K562 (cell line): Measurements from ENCODE around the gene MMP19. TPM values are rescaled to one million over a fixed set of nuclear protein-coding genes. Genes with fewer than 3 reads are reported as not detected.

Source experiments
- GABPA ChIP-seq: fragments of 200-800 bp; sonication (Bioruptor generic); conservative IDR thresholded peaks from 2 replicates; pipeline ENCODE4 v1.6.1; 2016; ENCODE audit warnings: low read depth, missing genetic modification characterization, missing compliant biosample characterization
- MCM7 ChIP-seq, 2 experiments: fragments of 450-650 bp; IDR thresholded peaks; 2 replicates each; pipeline ENCODE4 v1.6.1; 2016 to 2018
- MGA ChIP-seq: fragments of 450-650 bp; IDR thresholded peaks from 2 replicates; pipeline ENCODE4 v1.6.1; 2016; ENCODE audit warnings: mild to moderate bottlenecking, moderate library complexity
- POLR2G ChIP-seq: fragments of 200-400 bp; formaldehyde crosslinking; IDR thresholded peaks from 2 replicates; pipeline ENCODE4 v1.6.1; 2017; ENCODE audit warnings: low read depth, mild to moderate bottlenecking, antibody characterized with exemption, low read length, moderate library complexity
- RBM14 ChIP-seq: fragments of 200-400 bp; formaldehyde crosslinking; IDR thresholded peaks from 2 replicates; pipeline ENCODE4 v1.6.1; 2018; ENCODE audit warnings: low read depth, mild to moderate bottlenecking, low read length, moderate library complexity, borderline replicate concordance; ENCODE audit not compliant: insufficient read depth
- STAT5B ChIP-seq: fragments of 250-450 bp; sonication (Bioruptor Pico); IDR thresholded peaks from 2 replicates; pipeline ENCODE4 v1.8.0; 2021; ENCODE audit warnings: mild to moderate bottlenecking, inconsistent platforms
- ZMIZ1 ChIP-seq, 2 experiments: fragments of 150-350 bp in 1 of 2; IDR thresholded peaks; 2 replicates each; pipeline ENCODE4 v1.6.1; 2012 to 2016; ENCODE audit warnings: low read depth in 2 of 2, low read length in 2 of 2, mild to moderate bottlenecking in 1 of 2, moderate library complexity in 1 of 2
- ZNF184 ChIP-seq: sonication (generic); formaldehyde crosslinking; IDR thresholded peaks from 2 replicates; pipeline ENCODE4 v1.5.0; 2020; ENCODE audit warnings: missing genetic modification reagents
- ZNF212 ChIP-seq: fragments of 450-650 bp; formaldehyde crosslinking; IDR thresholded peaks from 2 replicates; pipeline ENCODE4 v1.4.0; 2020; ENCODE audit warnings: mild to moderate bottlenecking
- ZNF75A ChIP-seq: fragments of 450-650 bp; formaldehyde crosslinking; IDR thresholded peaks from 2 replicates; pipeline ENCODE4 v1.4.0; 2020; ENCODE audit warnings: mild to moderate bottlenecking
- polyA plus RNA-seq, 8 experiments: library from polyadenylated mRNA; depleted of rRNA in 4 of 8; stranded (reverse) in 5 of 8; unstranded in 3 of 8; fragments of >200 nt; fragmentation: Nextera tagmentation in 2 of 8; fragmentation: Illumina TruSeq in 1 of 8; extraction: Ambion mirVana in 2 of 8; extraction: Trizol in 1 of 8; gene quantifications; 2 replicates each; pipeline versions ENCODE4 v1.2.1 to v1.2.3, GENCODE V29; 2011 to 2014; ENCODE audit warnings: inconsistent platforms in 1 of 8, missing spikeins in 1 of 8
- total RNA-seq, 7 experiments: library from RNA; depleted of rRNA in 6 of 7; stranded (reverse); fragments of >200 nt in 6 of 7; fragmentation: Illumina TruSeq in 2 of 7; extraction: Trizol in 2 of 7; gene quantifications; 2 replicates each; pipeline versions ENCODE4 v1.2.1 to v1.2.3, GENCODE V29; 2011 to 2021; ENCODE audit warnings: low replicate concordance in 1 of 7

MMP19 gene
- total and polyA plus RNA-seq, 9 of the 15 experiments (the other 6 are each of a cell fraction or from before 2014, with no cell fraction given), result 0.14 to 1.6 (median 0.66) TPM

- TF ChIP-seq MGA (no peak), ZMIZ1 (IDR thresholded peaks at IDR 0.05; ENCODE audit: low read depth in 2 of 2, low read length in 2 of 2) (no peak), POLR2G (no peak), ZNF75A (CRISPR knock-in tag) (no peak), ZNF184 (no peak), RBM14 (no peak), ZNF212 (CRISPR knock-in tag) (no peak), GABPA (tag) (no peak; the same call in 1 of the 2 replicates), MCM7 (IDR thresholded peaks at IDR 0.05) (no peak), STAT5B (CRISPR knock-in tag) (no peak)
Measured at GRCh38 chr12:55842681-55843429, at the start of gene MMP19 (continued).
